Thyroid gland (tissue), 4 donors: ENCODE measurements around the gene GPR15LG. TPM values are rescaled to one million over a fixed set of nuclear protein-coding genes. Genes with fewer than 3 reads are reported as not detected.
"Not testable (repeated sequence)": the region's sequence is repeated elsewhere in the genome, so short reads cannot be mapped to it uniquely, and the experiment has no call there.

Source experiments
- DNase-seq, 2 donors: peaks; one replicate each; pipeline ENCODE4 v3.0.0-alpha.2; 2019
- H3K27ac ChIP-seq, 3 donors: fragments of 200-600 bp; sonication (generic); 1 replicate in 2 of 3; 2 replicates in 1 of 3; pipeline ENCODE4 v1.5.1; 2016 to 2019; ENCODE audit warnings: mild to moderate bottlenecking in 1 of 3, moderate library complexity in 1 of 3
- H3K27me3 ChIP-seq: fragments of 200-600 bp; sonication (generic); one replicate; pipeline ENCODE4 v1.5.1; 2019
- H3K36me3 ChIP-seq, 2 donors: fragments of 200-600 bp; sonication (generic); one replicate each; pipeline ENCODE4 v1.5.1; 2016 to 2019
- H3K4me1 ChIP-seq, 2 donors: fragments of 200-600 bp; sonication (generic); one replicate each; pipeline ENCODE4 v1.5.1; 2017 to 2019
- H3K4me3 ChIP-seq, 3 donors: fragments of 200-600 bp; sonication (generic); replicated peaks in 1 of 3; 1 replicate in 2 of 3; 2 replicates in 1 of 3; pipeline ENCODE4 v1.5.1; 2016; ENCODE audit warnings: mild to moderate bottlenecking in 1 of 3
- H3K9me3 ChIP-seq: fragments of 200-600 bp; sonication (generic); one replicate; pipeline ENCODE4 v1.5.1; 2017
- CTCF ChIP-seq, 6 experiments: fragments of 200-600 bp in 3 of 6; fragments of 450-650 bp in 3 of 6; sonication (generic) in 3 of 6; IDR thresholded peaks; one replicate each; pipeline ENCODE4 v1.5.1; 2016 to 2019; ENCODE audit warnings: antibody characterized with exemption in 6 of 6, mild to moderate bottlenecking in 2 of 6, inconsistent platforms in 1 of 6, moderate library complexity in 1 of 6
- POLR2A ChIP-seq, 2 donors: fragments of 450-650 bp; IDR thresholded peaks; one replicate each; pipeline ENCODE4 v1.6.1; 2017; ENCODE audit warnings: antibody characterized with exemption in 2 of 2, mild to moderate bottlenecking in 2 of 2, moderate library complexity in 1 of 2
- WGBS, 2 donors: methylation state at CpG; one replicate each; pipeline ENCODE4 v1.1.5; 2017; 5-methylcytosine and 5-hydroxymethylcytosine counted together
- intact Hi-C: fragments of 100-400 bp; cut with DNase I; formaldehyde crosslinking; loops from one replicate; pipeline ENCODE4 v1.15.1; 2023
- total RNA-seq, 4 donors: library from RNA; depleted of rRNA; stranded (reverse); fragments of >200 nt; gene quantifications; one replicate each; pipeline ENCODE4 v1.2.3, GENCODE V29; 2016

The GPR15LG gene
- not detected for total RNA-seq

- TF ChIP-seq CTCF (IDR thresholded peaks at IDR 0.05) (no peak), POLR2A (IDR thresholded peaks at IDR 0.05) (no peak)
- Histone ChIP-seq H3K4me1 (no peaks in the 10 kb centered on the region), H3K4me3 (no peak within 1 kb of the TSS), H3K9me3 (no peaks in the 10 kb centered on the region), H3K27ac (no peak within 1 kb of the TSS), H3K27me3 (no peaks in the 10 kb centered on the region), H3K36me3 (no peaks in the 10 kb centered on the region)
- 67 to 89% methylated on average over 2 of the region's 2 CpGs for WGBS, 2 donors
- DNase-seq: no peak
- intact Hi-C loops: no loop called here
Observed at GRCh38 chr10:84173501-84173929, at the start of gene GPR15LG. Gene GPR15LG (plus strand): TSS chr10:84173801. CDS start chr10:84173852, 51 bp downstream.

GRCh38 chr10:84125910-84126784 lies 47.5 kb upstream of the GPR15LG start:
- DNase-seq, H3K27me3 ChIP-seq, H3K36me3 ChIP-seq, H3K27ac ChIP-seq, H3K4me1 ChIP-seq, H3K4me3 ChIP-seq, H3K9me3 ChIP-seq, intact Hi-C loops: not testable (repeated sequence)
- 74 to 78% methylated on average over 10 of the region's 10 CpGs for WGBS, 2 donors

GRCh38 chr10:84126785-84127167 lies 46.8 kb upstream of the GPR15LG start:
- H3K4me1 ChIP-seq: no peaks in the 10 kb centered on the region
- H3K36me3 ChIP-seq: no peaks in the 10 kb centered on the region
- no peak for DNase-seq
- H3K27me3 ChIP-seq: no peaks in the 10 kb centered on the region
- intact Hi-C loops: no loop called here
- 88 to 91% methylated on average over 1 of the region's 1 CpG for WGBS, 2 donors
- TF ChIP-seq CTCF (IDR thresholded peaks at IDR 0.05) (no peak), POLR2A (IDR thresholded peaks at IDR 0.05) (no peak)
- no peak overlapping the region for H3K27ac ChIP-seq
- no peaks in the 10 kb centered on the region for H3K9me3 ChIP-seq
- no peak overlapping the region for H3K4me3 ChIP-seq

- WGBS, 2 donors: 58 to 80% methylated on average over 2 of the region's 2 CpGs
- no peaks in the 10 kb centered on the region for H3K36me3 ChIP-seq
- intact Hi-C loops: no loop called here
- H3K27me3 ChIP-seq: no peaks in the 10 kb centered on the region
- TF ChIP-seq CTCF (IDR thresholded peaks at IDR 0.05): no peak
- no peak for TF ChIP-seq POLR2A (IDR thresholded peaks at IDR 0.05)
- no peaks in the 10 kb centered on the region for H3K9me3 ChIP-seq
- no peak overlapping the region for H3K27ac ChIP-seq
- no peak overlapping the region for H3K4me3 ChIP-seq
- H3K4me1 ChIP-seq: peaks cover 8% of the 10 kb centered on the region in 2 donors
- no peak for DNase-seq
Observed at GRCh38 chr10:84135836-84136235, 37.8 kb upstream of the GPR15LG start.

- intact Hi-C loops: no loop called here
- Histone ChIP-seq H3K4me3 (no peak overlapping the region), H3K36me3 (peaks cover 5 to 6% of the 10 kb centered on the region in 2 donors), H3K4me1 (peaks cover 13 to 17% of the 10 kb centered on the region in 2 donors), H3K9me3 (no peaks in the 10 kb centered on the region), H3K27ac (no peak overlapping the region), H3K27me3 (no peaks in the 10 kb centered on the region)
- 86 to 90% methylated on average over 2 of the region's 2 CpGs for WGBS, 2 donors
- DNase-seq: no peak
- TF ChIP-seq POLR2A (IDR thresholded peaks at IDR 0.05): no peak
- TF ChIP-seq CTCF (IDR thresholded peaks at IDR 0.05): no peak
Observed at GRCh38 chr10:84137811-84138210, 35.8 kb upstream of the GPR15LG start.
